DMS53 treated with DMSO at 0.1 percent for 48 hours (cell line): ENCODE measurements around the gene LKAAEAR1.

Experiments
- DNase-seq: peaks from one replicate; lab custom pipeline; 2025; ENCODE audit not compliant: unreplicated experiment; lab: John Stamatoyannopoulos, UW

LKAAEAR1 gene

DNA sequence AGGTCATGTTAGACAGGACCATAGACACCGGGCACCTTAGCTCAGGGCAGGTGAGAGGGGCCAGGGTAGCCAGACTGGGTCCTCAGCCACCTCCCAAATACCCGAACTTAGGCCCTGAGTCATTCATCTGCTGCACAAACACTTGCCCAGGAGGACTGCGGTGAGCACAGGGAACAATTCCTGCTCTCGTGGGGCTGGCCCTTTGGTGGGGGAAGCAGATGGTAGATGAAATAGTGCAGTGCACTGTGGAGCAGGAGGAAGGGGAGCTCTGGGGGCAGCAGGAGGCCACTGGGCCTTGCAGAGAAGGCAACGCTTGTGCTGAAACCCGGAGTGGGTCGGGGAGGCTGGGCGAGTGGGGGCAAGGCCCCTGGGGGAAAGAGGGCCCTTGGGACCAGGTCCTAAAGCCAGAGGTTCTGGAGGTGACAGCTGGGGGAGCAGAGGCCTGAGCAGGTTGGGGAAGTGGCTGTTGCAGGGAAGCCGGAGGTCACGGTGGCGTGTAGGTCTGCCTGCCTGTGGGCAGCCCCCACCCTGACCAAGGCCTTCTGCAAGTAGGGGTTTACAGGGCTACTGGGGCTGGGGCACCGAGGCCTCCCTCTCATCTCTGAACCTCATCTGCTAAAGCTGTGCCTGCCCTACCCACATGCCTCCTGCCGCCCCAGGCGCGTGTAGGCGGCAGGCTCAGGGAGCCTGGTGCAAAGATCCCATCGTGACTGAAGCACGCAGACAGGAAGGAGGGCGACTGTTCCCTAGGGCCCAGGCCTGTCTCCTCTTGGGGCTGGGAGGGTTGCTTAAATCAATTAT is 27.8 kb upstream of the LKAAEAR1 start:
- no peak for DNase-seq

- no peak for DNase-seq
Observed at GRCh38 chr20:64110411-64111068, 26.3 kb upstream of the LKAAEAR1 start.

DNA sequence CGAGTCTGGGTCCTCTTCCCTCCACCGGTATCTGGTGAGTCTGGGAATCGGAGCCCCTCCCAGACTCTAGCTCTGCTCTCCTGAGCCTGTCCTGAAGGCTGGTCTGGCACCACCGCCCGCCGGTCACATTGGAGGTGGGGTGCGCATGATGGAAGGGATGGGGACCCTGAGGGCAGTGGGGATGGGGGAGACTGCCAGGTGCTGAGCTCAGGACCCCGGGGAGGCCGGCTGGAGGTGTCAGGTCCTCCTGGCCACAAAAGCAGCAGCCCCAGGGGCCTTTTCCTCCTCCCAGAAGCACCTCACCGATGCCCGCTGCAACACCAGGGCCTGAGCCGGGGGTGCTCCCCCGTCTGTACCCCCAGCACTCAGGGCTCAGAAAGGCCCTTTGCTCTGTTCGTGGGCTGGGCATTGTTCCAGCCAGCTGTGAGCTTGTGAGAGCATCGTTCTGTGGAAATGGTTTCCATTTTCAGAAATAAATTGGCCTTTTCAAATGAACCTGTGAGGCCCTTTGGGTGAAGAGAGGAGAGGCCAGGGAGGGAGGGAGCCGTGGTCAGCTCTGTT is 25.7 kb upstream of the LKAAEAR1 start:
- no peak for DNase-seq

DNA sequence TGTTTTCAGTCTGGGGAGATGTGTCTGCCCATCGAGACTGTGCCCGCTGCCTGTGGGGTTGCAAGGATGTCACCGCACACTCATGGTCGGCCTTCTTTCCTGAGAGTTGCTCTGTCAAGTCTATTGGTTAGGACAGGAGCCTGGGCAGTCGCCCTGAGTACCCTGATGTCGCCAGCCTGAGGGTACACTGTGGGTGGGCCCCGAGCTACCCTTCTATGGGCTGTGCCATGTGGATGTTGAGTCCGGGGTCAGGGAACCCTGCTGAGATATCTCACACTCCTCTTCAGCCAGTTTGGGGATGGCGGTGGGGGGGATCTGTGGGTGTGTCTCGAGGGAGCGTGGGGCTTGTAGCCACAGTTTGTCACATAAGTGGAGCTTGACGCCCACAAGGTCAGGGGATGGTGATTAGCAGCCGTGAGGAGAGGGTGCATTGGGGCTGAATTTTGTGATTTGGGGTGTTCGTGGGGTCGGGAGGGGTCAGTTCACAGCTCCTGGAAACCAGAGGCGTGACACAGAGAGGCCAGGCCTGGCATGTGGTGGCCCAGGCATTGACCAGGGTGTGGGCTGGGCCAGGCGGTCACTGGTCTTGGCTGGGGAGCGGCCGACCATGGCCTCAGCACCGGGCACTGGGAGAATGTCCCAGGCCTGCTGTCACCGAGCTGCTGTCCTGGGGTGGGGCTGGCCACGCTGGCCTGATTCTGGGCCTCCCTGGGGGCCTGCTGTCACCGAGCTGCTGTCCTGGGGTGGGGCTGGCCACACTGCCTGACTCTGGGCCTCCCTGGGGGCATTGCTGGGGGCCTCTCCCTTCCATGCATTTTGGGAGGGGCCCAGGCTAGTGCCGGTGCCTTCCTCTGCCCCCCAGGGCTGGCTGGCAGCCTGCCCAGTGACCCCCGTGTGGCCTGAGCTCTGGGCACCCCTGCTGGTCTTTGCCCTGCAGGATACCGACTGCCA is 24.8 kb upstream of the LKAAEAR1 start:
- no peak for DNase-seq

DNA sequence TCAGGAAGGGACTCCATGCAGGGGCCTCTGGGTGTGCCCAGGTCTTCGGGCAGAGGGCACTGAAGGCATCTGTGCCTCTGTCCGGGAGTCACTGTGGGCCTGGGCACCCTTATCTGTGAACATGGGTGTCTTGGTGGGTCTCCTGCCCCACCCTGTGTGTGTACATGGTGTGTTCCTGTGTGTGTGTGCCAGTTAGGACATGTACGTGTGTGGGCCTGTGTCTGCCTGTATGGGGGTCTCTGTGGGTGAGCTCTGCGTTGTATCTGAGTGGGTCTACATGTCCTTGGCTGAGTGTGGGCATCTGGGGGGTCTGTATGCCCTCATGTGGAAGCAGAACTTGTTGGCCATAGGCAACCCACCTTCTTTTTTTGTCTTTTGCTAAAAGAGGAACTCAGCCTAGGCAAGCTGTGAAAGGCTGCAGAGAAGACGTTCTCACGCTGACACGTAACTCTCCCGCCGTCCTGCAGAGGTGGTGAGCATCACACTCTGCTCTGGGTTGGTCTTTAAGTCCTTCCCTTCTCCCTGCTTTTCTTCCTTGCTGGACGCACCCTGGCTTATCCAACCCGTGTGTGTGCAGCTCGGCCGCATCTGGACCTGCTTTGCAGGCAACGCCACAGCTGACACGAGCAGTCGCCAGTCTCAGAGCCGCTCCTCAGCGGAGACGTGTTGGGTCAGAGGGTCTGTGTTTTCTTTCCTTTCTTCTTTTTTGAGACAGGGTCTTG is 23.7 kb upstream of the LKAAEAR1 start:
- DNase-seq: no peak

GRCh38 chr20:64106981-64107735 is 23.0 kb upstream of the LKAAEAR1 start, which contains the start of gene NPBWR2:
NPBWR2 (minus strand) TSS chr20:64107565; CDS start chr20:64106831, 734 bp downstream.
- no peak for DNase-seq

DNA sequence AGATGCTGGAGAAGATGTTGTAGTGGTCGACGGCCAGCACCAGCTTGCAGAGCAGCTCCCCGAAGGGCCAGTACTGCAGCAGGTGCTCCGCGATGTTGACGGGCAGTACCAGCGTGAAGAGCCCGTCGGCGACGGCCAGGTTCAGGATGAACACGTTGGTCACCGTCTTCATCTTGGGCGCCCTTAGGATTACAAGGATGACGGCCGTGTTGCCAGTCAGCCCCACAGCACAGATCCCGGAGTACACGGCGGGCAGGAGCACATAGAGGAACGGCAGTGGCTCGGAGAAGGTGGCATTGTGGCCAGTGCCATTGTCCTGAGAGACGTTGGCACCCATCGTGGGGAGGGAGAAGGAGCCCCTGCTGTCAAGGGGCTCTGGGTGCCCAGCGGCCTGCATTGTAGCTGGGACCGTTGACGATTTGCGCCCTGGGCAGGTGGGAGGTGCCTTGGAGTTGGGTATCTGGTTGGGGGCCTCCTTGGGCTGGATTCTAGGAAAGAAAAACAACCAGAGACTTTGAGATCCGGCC is 22.3 kb upstream of the LKAAEAR1 start:
- DNase-seq: no peak

DNA sequence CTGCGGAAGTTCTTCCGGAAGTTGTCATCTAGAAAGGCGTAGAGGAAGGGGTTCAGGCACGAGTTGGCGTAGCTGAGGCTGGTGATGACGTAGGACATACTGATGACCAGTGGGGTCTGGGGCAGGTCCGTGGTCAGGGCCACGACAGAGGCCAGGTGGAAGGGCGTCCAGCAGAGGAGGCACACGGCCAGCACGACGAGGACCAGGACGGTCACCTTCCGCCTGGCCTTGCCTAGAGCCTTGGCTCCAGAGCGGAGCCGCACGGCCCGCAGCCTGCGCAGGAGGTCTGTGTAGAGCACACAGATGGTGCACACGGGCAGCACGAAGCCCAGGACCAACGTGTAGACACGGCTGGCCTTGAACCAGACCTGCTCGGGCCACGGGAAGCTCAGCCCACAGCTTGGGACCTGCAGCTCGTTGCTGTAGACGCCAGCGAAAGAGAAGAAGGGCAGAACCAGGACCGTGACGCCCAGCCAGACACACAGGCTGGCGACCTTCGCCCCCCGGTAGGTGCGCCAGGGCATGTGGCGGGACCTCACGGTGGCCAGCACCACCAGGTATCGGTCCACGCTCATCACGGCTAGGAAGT is 21.7 kb upstream of the LKAAEAR1 start:
- no peak for DNase-seq

GRCh38 chr20:64104667-64105451 is 20.7 kb upstream of the LKAAEAR1 start:
- no peak for DNase-seq

GRCh38 chr20:64103871-64104666 is 19.9 kb upstream of the LKAAEAR1 start:
- DNase-seq: no peak

DNA sequence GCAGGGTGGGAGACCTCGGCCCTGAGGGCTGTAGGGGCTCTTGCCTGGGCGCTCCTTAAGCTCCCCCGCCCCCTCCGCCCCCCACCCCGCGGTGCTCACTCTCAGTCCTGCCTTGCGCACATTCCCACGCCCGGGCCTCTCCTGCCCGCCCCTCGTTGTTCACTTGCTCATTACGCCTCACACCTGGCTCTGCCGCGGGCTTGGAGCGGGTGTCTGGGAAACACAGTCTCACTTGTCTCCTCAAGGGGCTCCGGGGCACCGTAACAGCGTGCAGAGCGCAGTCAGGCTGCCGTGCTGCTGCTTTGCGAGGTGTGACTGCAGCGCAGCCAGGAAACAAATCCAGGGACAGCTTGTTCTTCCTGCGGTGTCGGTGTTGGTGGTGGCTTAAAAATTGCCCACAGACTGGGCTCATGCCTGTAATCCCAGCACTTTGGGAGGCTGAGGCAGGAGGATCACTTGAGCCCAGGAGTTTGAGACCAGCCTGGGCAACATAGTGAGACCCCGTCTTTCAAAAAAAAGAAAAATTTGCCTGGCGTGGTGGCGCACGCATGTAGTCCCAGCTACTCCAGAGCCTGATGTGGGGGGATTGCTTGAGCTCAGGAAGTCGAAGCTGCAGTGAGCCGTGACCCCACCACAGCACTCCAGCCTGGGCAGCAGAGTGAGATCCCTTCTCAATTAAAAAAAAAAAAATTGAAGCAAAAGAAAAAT is 18.6 kb upstream of the LKAAEAR1 start:
- peak; percentile 27 for DNase-seq

DNA sequence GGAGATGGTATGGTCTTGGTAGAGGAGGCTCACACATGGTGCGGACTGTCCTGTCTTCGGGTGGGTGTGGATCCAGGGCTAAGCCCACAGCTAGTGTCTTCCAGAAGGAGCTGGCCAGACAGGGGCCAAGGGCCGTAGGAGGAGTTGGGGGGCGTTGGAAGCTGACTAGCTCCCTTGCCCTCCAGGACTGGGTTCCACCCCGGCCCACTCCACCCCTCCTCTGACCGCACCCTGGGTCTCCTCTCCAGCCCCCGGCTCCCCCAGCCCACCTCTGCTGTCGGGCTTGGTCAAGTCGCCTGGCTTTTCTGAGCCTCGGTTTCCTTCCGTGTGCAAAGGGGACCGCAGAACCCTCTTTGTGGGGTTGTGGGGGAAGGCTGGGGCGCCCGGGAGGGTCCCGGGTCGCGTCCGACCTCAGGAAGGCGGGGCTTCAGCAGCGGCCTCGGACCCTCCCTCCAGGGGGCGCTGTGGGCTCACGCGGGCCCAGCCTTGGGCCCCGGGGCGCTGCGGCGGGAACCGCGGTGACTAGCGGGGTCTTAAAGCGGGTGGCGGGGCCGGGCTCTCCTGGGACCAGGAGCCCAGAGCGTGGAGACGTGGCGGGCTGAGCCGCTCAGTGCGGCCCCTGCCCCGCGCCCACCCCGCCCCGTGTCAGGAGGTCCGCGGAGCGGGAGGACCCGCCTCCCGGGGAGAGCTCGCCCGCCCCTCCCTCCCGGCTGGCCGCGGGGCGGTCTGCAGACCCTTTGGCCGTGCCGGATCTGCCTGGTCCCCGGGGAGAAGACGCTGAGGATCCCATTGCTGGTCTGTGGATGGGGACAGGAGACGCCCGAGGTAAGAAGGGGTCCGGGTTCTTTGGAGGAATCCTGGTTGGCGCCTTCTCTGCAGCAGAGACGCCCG is 17.8 kb upstream of the LKAAEAR1 start:
- peak; percentile 13 for DNase-seq

- DNase-seq: no peak
Observed at GRCh38 chr20:64100946-64101688, 16.9 kb upstream of the LKAAEAR1 start.

DNA sequence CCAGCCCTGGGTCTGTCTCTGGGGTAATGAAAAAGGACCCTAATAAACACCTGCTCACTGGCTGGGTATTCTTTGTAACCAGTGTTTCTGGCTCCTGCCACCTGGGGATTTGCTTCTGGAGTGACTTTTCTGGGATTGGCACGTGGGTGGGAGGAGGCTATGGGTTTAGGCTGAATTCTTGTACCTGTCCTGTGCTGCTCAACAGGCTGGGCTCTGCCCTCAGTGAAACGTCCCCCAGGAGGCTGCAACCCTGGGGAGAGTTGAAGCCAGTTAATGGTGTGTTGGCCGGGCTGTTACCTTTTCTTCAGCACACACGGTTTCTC is 16.3 kb upstream of the LKAAEAR1 start:
- no peak for DNase-seq

DNA sequence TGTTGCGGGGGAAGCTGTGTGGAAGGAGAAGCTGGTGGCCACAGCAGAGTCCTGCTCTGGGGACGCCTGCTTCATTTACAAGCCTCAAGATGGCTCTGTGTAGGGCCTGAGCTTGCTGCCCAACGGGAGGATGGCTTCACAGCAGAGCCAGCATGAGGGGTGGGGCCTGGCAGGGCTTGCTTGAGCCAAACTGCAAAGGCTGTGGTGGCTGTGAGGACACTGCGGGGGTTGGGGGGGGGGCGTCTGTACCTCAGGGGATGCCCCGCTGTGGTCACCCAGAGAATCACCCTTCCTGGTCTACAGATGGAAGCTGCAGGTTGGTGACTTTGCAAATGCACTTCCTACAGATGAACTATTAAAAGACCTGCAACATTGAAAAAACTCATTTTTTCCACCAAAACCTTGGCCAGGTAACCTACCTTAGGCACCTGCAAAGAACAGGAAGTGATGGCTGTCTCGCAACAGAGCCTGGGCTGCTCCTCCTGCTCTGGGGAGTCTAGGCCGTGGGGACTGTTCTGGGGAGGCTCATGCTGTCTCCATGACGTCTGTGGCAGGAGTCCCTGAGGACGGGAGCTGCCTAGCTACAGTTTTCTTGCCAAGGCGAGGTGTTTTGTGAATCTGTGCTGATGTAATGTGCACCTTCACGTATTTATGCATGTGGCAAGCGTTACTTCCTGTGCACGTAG is 15.8 kb upstream of the LKAAEAR1 start:
- no peak for DNase-seq
